SK-N-SH (cell line): ENCODE results near the gene XRN2.

Source experiments
- NFIC ChIP-seq: IDR thresholded peaks from 2 replicates; pipeline ENCODE4 v1.4.0; 2012; ENCODE audit warnings: borderline replicate concordance
- RAD21 ChIP-seq: IDR thresholded peaks from 2 replicates; pipeline ENCODE4 v1.6.1; 2012; ENCODE audit warnings: mild to moderate bottlenecking, low read length
- REST ChIP-seq: IDR thresholded peaks from 2 replicates; pipeline ENCODE4 v1.6.1; 2012; ENCODE audit warnings: mild to moderate bottlenecking, low read depth, low read length, moderate library complexity
- ZBTB33 ChIP-seq: IDR thresholded peaks from 2 replicates; pipeline ENCODE4 v1.4.0; 2012; ENCODE audit warnings: low read depth, borderline replicate concordance

DNA sequence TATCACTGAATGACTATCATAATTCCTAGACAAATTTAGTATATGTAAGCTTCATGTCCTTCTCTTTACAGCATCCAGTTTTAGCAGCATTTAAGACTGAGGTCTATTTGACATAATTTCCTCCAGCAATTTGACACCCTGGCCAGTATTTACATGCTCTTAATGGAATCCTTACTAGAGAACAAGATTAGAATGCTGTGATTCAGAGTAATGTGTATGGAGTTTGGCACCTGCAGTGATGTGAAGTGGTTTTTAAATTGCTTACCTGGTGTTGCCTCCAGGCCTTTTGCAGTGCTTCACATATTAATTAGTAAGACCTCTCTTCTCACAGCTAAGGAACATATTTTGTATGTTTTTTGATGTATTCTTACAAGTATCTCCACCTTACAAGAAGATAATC is 84.4 kb downstream of the XRN2 start:
- TF ChIP-seq NFIC (no peak), ZBTB33 (no peak), REST (no peak), RAD21 (no peak)
